SK-N-SH treated with all-trans-retinoic acid at 6 μM for 48 hours (cell line): Measurements from ENCODE around the gene LYSMD2.

Experiments used
- RARB ChIP-seq: fragments of 250-450 bp; sonication (Bioruptor Pico); IDR thresholded peaks from 2 replicates; pipeline ENCODE4 v1.8.0; 2021; ENCODE audit warnings: mild to moderate bottlenecking, moderate library complexity
- TSHZ2 ChIP-seq: fragments of 250-450 bp; sonication (Bioruptor Pico); IDR thresholded peaks from 2 replicates; pipeline ENCODE4 v1.5.0; 2020; ENCODE audit warnings: mild to moderate bottlenecking, moderate library complexity
- ZFP30 ChIP-seq: fragments of 450-650 bp; formaldehyde crosslinking; IDR thresholded peaks from 2 replicates; pipeline ENCODE4 v1.5.0; 2022; ENCODE audit warnings: mild to moderate bottlenecking, moderate library complexity

GRCh38 chr15:51751697-51752683 is 14.5 kb upstream of the LYSMD2 start:
- TF ChIP-seq TSHZ2 (CRISPR knock-in tag) (no peak), RARB (CRISPR knock-in tag) (no peak), ZFP30 (CRISPR knock-in tag) (no peak)
